Chondrocyte (in vitro differentiated cells): Measurements from ENCODE around the gene HSPA1L. TPM values are rescaled to one million over a fixed set of nuclear protein-coding genes. Genes with fewer than 3 reads are reported as not detected.

Source experiments
- DNase-seq: peaks from one replicate; pipeline ENCODE4 v3.0.0; 2021; ENCODE audit warnings: mixed read lengths, low spot score
- H3K27ac Mint-ChIP-seq: one replicate; pipeline ENCODE4 v1.8.0; 2021; ENCODE audit warnings: mild to moderate bottlenecking, moderate library complexity, mixed read lengths; ENCODE audit not compliant: unreplicated experiment
- H3K27me3 Mint-ChIP-seq: 2 replicates; pipeline ENCODE4 v1.8.0; 2021; ENCODE audit warnings: low read depth, mixed read lengths
- H3K36me3 Mint-ChIP-seq: 2 replicates; pipeline ENCODE4 v1.8.0; 2021; ENCODE audit warnings: low read depth, mixed read lengths
- H3K4me1 Mint-ChIP-seq: 2 replicates; pipeline ENCODE4 v1.8.0; 2021; ENCODE audit warnings: low read depth, mild to moderate bottlenecking, mixed read lengths
- H3K4me3 Mint-ChIP-seq: one replicate; pipeline ENCODE4 v1.8.0; 2021; ENCODE audit warnings: mild to moderate bottlenecking, moderate library complexity, mixed read lengths; ENCODE audit not compliant: unreplicated experiment
- H3K9me3 Mint-ChIP-seq: 2 replicates; pipeline ENCODE4 v1.8.0; 2021; ENCODE audit warnings: low read depth, mixed read lengths
- CTCF ChIP-seq: fragments of 200-600 bp; sonication (generic); IDR thresholded peaks from 2 replicates; pipeline ENCODE4 v1.5.0; 2021; ENCODE audit warnings: antibody characterized with exemption, mild to moderate bottlenecking, moderate library complexity
- total RNA-seq: library from RNA; stranded (reverse); gene quantifications from 3 replicates; pipeline ENCODE4 v1.2.1, GENCODE V29; 2021

Gene HSPA1L
- total RNA-seq, 1 donor from 2014 or later = 1.5 TPM

GRCh38 chr6:31779908-31780307, 35.2 kb downstream of the HSPA1L start:
- no peak overlapping the region for H3K4me3 Mint-ChIP-seq
- no peaks in the 10 kb centered on the region for H3K9me3 Mint-ChIP-seq
- DNase-seq = no peak
- no peak overlapping the region for H3K27ac Mint-ChIP-seq
- H3K4me1 Mint-ChIP-seq = peaks cover 10% of the 10 kb centered on the region
- no peak for TF ChIP-seq CTCF
- peaks cover 29% of the 10 kb centered on the region for H3K36me3 Mint-ChIP-seq
- H3K27me3 Mint-ChIP-seq = no peaks in the 10 kb centered on the region

GRCh38 chr6:31778999-31779885, 35.8 kb downstream of the HSPA1L start:
- Mint-ChIP-seq H3K36me3 (peaks cover 23% of the 10 kb centered on the region), H3K9me3 (no peaks in the 10 kb centered on the region), H3K4me1 (peaks cover 10% of the 10 kb centered on the region), H3K27ac (no peak overlapping the region), H3K4me3 (no peak overlapping the region), H3K27me3 (no peaks in the 10 kb centered on the region)
- no peak for TF ChIP-seq CTCF
- DNase-seq = no peak

GRCh38 chr6:31778193-31778592, 36.9 kb downstream of the HSPA1L start:
- TF ChIP-seq CTCF = no peak
- Mint-ChIP-seq H3K36me3 (peaks cover 19% of the 10 kb centered on the region), H3K27me3 (no peaks in the 10 kb centered on the region), H3K4me3 (no peak overlapping the region), H3K27ac (no peak overlapping the region), H3K4me1 (peaks cover 10% of the 10 kb centered on the region), H3K9me3 (no peaks in the 10 kb centered on the region)
- DNase-seq = no peak

GRCh38 chr6:31777667-31778050, 37.4 kb downstream of the HSPA1L start:
- no peak for DNase-seq
- H3K4me1 Mint-ChIP-seq = peaks cover 10% of the 10 kb centered on the region
- no peaks in the 10 kb centered on the region for H3K27me3 Mint-ChIP-seq
- H3K4me3 Mint-ChIP-seq = no peak overlapping the region
- peaks cover 15% of the 10 kb centered on the region for H3K36me3 Mint-ChIP-seq
- H3K27ac Mint-ChIP-seq = peak overlapping the region; percentile 61
- no peaks in the 10 kb centered on the region for H3K9me3 Mint-ChIP-seq
- TF ChIP-seq CTCF = no peak

GRCh38 chr6:31776989-31777666, 38.0 kb downstream of the HSPA1L start, which contains the start of gene VWA7:
TSS of gene VWA7 (minus strand) at chr6:31777328. CDS start at chr6:31776779, 549 bp downstream.
- peak within 1 kb of the TSS; percentile 61 for H3K27ac Mint-ChIP-seq
- H3K9me3 Mint-ChIP-seq = no peaks in the 10 kb centered on the region
- no peak for TF ChIP-seq CTCF
- H3K4me3 Mint-ChIP-seq = no peak within 1 kb of the TSS
- H3K36me3 Mint-ChIP-seq = peaks cover 13% of the 10 kb centered on the region
- no peak for DNase-seq
- H3K27me3 Mint-ChIP-seq = no peaks in the 10 kb centered on the region
- H3K4me1 Mint-ChIP-seq = peaks cover 10% of the 10 kb centered on the region
